HG03025 (cell line): Measurements from ENCODE around the gene GRM7.

Experiments
- ATAC-seq: cut with Tn5 transposase; IDR thresholded peaks from one replicate; pipeline ENCODE4 v1.9.1; 2021; ENCODE audit warnings: mild to moderate bottlenecking, moderate library complexity; ENCODE audit not compliant: unreplicated experiment, low FRiP score

Gene GRM7

DNA sequence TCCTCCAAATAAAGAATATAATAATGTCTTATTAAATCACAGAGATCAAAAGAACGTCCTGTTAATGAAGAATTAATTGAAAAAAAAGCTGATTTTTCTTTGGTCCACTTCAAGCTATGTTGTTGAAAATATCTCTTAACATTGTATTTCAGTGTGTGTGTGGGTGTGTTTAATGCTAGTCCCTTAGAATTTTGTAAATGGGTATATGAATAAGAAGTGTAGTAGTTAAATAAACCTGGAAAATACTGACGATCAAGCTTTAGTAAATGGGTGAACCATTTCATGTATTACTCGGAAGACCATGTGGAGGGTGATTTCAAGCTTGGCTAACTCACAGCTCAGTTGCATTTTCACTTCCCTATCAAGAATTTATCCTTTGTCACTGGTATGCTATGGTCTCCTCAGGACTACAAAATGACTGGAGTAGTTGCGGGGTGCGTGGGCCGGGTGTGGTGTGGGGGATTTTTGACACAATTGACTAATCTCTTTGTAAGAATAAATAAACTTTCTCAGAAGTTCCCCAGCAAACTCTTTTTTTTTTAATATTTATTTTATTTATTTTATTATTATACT is 586.4 kb downstream of the GRM7 start:
- ATAC-seq, result peak; percentile 99

- ATAC-seq, result no peak
Measured at GRCh38 chr3:7456386-7456785, 595.5 kb downstream of the GRM7 start.

DNA sequence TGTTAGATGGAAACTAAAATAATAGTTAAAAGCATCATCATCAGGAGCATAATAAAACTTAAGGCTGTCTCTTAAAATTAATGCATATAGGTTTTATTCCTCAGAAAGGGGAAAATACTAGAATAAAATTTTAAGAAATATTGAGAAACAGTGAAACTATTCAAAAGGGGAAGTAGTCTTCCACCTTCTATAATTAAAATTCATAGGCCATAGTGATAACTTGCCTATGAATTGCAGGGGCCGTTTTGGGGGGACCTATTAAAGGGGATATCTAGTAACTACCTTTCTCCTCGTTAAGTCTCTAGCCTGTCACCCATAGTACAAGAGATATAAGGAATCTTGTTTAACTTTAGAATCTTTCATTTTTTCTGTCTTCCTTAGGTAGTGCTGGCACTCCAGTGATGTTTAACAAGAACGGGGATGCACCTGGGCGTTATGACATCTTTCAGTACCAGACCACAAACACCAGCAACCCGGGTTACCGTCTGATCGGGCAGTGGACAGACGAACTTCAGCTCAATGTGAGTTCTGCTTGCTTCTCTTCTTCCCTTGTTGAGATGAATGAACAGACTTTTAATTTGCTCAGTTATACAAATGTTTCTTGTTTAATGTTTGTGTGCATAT is 600.4 kb downstream of the GRM7 start:
- ATAC-seq, result peak; percentile 91

- no peak for ATAC-seq
Measured at GRCh38 chr3:7469866-7470265, 609.0 kb downstream of the GRM7 start.

DNA sequence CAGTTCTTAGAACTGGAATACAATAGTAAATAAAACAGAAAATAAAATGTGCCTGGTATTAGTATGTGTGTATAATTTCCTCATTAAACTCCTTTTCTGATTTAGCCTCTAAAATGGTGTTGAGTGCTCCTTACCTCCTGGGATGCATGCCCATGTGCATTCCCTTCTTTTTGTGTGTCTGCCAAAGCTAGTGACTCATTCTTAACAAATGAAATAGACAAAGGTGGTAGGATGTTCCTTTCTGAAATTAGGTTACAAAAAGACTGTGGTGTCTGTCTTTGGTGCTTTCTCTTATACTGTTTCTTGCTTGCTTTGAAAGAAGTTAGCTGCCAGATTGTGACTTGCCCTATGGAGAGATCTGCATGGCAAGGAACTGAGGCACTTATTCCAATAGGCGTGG is 623.7 kb downstream of the GRM7 start:
- no peak for ATAC-seq

GRCh38 chr3:7487763-7488162 is 626.8 kb downstream of the GRM7 start:
- ATAC-seq, result no peak

DNA sequence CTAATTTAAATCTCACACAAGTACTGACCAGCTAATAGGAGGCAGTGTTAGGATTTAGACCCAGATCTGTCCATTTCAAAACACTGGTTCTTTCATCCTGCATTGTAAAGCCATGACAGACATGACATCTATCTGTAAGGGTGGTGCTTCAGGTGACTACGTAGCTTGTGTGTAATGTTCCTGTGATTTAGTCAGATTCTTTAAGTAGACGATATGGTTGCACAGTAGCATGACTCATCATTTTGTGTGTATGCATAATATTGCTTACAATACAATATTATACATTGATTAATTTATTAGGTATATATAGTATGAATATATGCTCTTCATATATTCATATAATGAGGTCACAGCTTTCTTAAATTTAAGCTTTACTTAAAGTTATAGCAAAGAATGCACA is 628.5 kb downstream of the GRM7 start:
- ATAC-seq, result no peak

- no peak for ATAC-seq
Measured at GRCh38 chr3:7498715-7499114, 637.8 kb downstream of the GRM7 start.

- no peak for ATAC-seq
Measured at GRCh38 chr3:7503431-7503830, 642.5 kb downstream of the GRM7 start.

GRCh38 chr3:7504886-7505775 is 644.2 kb downstream of the GRM7 start:
- ATAC-seq, result no peak

DNA sequence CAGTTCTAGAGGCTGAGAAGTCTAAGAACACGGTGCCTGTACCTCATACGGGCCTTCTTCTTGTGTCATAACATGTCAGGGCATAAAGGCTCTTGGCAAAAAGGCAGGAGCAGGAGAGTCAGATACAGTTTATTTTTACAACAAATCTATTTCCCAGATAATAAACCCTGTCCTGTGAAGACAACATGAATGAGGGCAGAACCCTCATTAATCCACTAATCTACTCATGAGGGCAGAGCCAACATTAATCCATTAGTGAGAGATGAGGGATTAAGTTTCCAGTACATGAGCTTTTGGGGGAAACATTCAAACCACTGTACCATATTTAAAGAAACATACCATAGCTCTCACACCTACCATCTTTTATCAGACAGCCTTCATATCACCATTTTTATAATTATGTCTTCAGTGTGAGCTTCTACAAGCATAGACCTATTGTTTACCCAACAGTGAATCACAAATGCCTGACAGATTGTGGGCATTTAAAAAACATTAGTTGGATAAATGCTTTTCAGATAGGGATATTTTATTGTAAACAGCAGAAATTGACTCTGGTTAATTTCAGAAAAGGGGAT is 645.8 kb downstream of the GRM7 start:
- no peak for ATAC-seq

DNA sequence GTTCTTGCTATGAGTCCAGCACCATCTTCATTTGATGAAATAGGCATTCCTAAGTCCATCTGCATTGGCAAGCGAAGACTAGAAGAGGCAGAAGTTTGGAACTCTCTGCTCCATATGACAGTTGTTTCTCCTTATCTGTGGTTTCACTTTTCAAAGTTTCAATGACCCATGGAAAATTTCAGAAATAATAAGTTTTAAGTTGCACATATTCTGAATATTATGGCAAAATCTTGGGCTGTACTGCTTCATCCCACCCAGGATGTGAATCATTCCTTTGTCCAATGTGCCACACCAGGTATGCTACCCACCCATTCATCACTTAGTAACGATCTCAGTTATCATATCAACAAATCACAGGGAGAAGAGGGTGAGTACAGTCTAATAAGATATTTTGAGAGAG is 647.9 kb downstream of the GRM7 start:
- no peak for ATAC-seq

DNA sequence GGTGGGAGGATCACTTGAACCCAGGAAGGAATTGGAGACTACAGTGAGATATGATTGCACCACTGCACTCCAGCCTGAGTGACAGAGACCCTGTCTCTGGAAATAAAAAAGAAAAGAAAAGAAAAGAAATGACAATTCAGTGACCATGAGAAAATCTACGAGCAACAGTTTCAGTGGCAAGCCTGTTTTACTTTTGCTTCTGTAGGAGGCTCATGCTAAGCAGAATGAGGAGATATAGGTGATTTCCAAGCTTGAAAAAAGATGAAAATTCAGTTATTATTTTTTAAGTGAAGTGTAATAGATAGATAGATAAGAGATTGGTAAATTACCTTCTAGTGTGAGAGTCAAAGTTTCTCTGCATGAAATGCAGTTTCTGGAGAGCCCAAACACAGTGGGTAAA is 651.1 kb downstream of the GRM7 start:
- no peak for ATAC-seq

- ATAC-seq, result no peak
Measured at GRCh38 chr3:7518026-7518425, 657.1 kb downstream of the GRM7 start.

GRCh38 chr3:7518456-7518855 is 657.5 kb downstream of the GRM7 start:
- ATAC-seq, result no peak

GRCh38 chr3:7520059-7520458 is 659.1 kb downstream of the GRM7 start:
- ATAC-seq, result no peak

- ATAC-seq, result no peak
Measured at GRCh38 chr3:7520593-7520992, 659.7 kb downstream of the GRM7 start.

DNA sequence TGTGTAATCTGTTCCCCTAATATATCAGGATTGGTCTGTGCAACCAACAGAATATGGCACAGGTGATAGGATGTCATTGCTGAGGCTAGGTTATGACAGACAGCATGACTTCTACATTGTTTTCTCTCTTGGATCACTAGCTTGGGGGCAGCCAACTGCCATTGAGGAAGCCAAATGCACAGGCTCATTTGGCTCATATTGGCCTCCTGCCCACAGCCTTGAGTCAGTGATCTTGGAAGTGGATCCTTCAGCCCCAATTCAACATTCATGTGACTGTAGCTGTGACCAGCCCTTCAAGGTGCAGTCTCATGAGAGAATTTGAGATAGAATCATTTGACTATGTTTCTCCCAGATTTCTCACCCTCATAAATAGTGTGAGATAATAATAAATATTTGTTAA is 675.6 kb downstream of the GRM7 start:
- no peak for ATAC-seq

GRCh38 chr3:7536921-7537320 is 676.0 kb downstream of the GRM7 start:
- ATAC-seq, result no peak

- ATAC-seq, result no peak
Measured at GRCh38 chr3:7543294-7543880, 682.5 kb downstream of the GRM7 start.

DNA sequence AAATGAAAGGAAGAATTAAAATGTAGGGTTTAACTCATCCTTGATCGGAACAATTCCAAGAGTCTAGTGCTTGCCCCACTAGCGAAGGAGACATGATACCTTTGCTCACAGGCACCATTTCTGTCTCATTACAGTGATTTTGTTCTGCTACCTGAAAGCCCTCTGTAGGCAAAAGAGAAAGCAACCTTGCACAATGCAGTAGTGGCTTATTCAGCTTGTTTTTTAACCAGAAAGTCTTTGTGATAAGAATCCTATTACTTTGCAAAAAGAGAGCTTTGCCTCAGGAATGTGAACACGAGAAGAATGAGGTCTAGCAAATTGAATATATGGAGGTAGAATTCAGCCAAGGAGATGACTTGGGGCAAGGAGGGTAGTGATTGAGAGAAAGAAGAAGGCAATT is 684.4 kb downstream of the GRM7 start:
- ATAC-seq, result no peak
